Spleen (tissue), 11 donors: ENCODE data around the gene EDIL3. TPM values are rescaled to one million over a fixed set of nuclear protein-coding genes. Genes with fewer than 3 reads are reported as not detected.

ENCODE experiments used
- DNase-seq: peaks from one replicate; pipeline ENCODE4 v3.0.0-alpha.2; 2020
- H3K27ac ChIP-seq, 8 donors: fragments of 200-600 bp; sonication (generic) in 7 of 8; 1 replicate in 4 of 8; 2 replicates in 4 of 8; pipeline versions ENCODE4 v1.5.0 to v1.8.0; 2016 to 2021; ENCODE audit warnings: inconsistent platforms in 4 of 8, mild to moderate bottlenecking in 4 of 8, moderate library complexity in 1 of 8
- H3K27me3 ChIP-seq, 7 donors: fragments of 200-600 bp; sonication (generic) in 6 of 7; replicated peaks in 1 of 7; 1 replicate in 4 of 7; 2 replicates in 3 of 7; pipeline versions ENCODE4 v1.5.0 to v1.8.0; 2016 to 2021; ENCODE audit warnings: inconsistent platforms in 3 of 7, mild to moderate bottlenecking in 1 of 7
- H3K36me3 ChIP-seq, 6 donors: fragments of 200-600 bp; sonication (generic) in 5 of 6; 1 replicate in 4 of 6; 2 replicates in 2 of 6; pipeline versions ENCODE4 v1.5.0 to v1.8.0; 2016 to 2021; ENCODE audit warnings: inconsistent platforms in 2 of 6
- H3K4me1 ChIP-seq, 6 donors: fragments of 200-600 bp; sonication (generic) in 5 of 6; 1 replicate in 3 of 6; 2 replicates in 3 of 6; pipeline versions ENCODE4 v1.5.0 to v1.8.0; 2016 to 2021; ENCODE audit warnings: inconsistent platforms in 3 of 6
- H3K4me3 ChIP-seq, 8 donors: fragments of 200-600 bp; sonication (generic) in 7 of 8; 1 replicate in 4 of 8; 2 replicates in 4 of 8; pipeline versions ENCODE4 v1.5.0 to v1.8.0; 2016 to 2021; ENCODE audit warnings: inconsistent platforms in 4 of 8, mild to moderate bottlenecking in 4 of 8, moderate library complexity in 2 of 8
- H3K9me3 ChIP-seq, 8 donors: fragments of 200-600 bp; sonication (generic) in 7 of 8; 1 replicate in 4 of 8; 2 replicates in 4 of 8; pipeline versions ENCODE4 v1.5.0 to v1.8.0; 2016 to 2021; ENCODE audit warnings: inconsistent platforms in 4 of 8
- CTCF ChIP-seq, 11 experiments: fragments of 200-600 bp in 7 of 11; fragments of 450-650 bp in 4 of 11; sonication (generic) in 4 of 11; IDR thresholded peaks in 8 of 11; conservative IDR thresholded peaks in 3 of 11; 1 replicate in 7 of 11; 2 replicates in 4 of 11; pipeline versions ENCODE4 v1.4.0 to v1.8.0; 2016 to 2021; ENCODE audit warnings: antibody characterized with exemption in 11 of 11, inconsistent platforms in 4 of 11, mild to moderate bottlenecking in 1 of 11
- POLR2A ChIP-seq, 3 donors: fragments of 450-650 bp; IDR thresholded peaks; one replicate each; pipeline ENCODE4 v1.5.1; 2017; ENCODE audit warnings: antibody characterized with exemption in 3 of 3, mild to moderate bottlenecking in 1 of 3
- POLR2AphosphoS5 ChIP-seq, 3 donors: sonication (generic); formaldehyde crosslinking; IDR thresholded peaks; one replicate each; pipeline ENCODE4 v1.5.1; 2017; ENCODE audit warnings: antibody characterized with exemption in 3 of 3
- WGBS, 5 donors: extraction: QIAGEN DNeasy Blood & Tissue Kit in 3 of 5; methylation state at CpG; one replicate each; pipeline versions ENCODE4 v1.1.5 to v1.1.7; 2013 to 2018; 5-methylcytosine and 5-hydroxymethylcytosine counted together
- intact Hi-C: fragments of 100-400 bp; cut with DNase I; formaldehyde crosslinking; loops from one replicate; pipeline ENCODE4 v1.15.0; 2023; ENCODE audit warnings: low total_unique reads
- polyA plus RNA-seq, 3 donors: library from polyadenylated mRNA; stranded (reverse); fragments of 200-250 nt; gene quantifications; one replicate each; pipeline ENCODE4 v1.2.1, GENCODE V29; 2013
- total RNA-seq, 7 donors: library from RNA; depleted of rRNA in 3 of 7; stranded (reverse); fragments of >200 nt in 3 of 7; fragmentation: NEBNext Ultra II Directional in 4 of 7; extraction: Animal tissue kit (Norgen Biotek cat#: 25700) in 4 of 7; gene quantifications; one replicate each; pipeline versions ENCODE4 v1.1.0 to v1.2.1, GENCODE V29; 2016 to 2021
- donor health status: healthy with polysubstance abuse.
- donor health status: DM: no; HTN: no; CAD: no; lungs with moderate emphysema.
- donor health status: DM: no; HTN: no; CAD: no.
- donor health status: Bipolar disorder and iron deficiency.
- donor health status: healthy.
- donor health status: DM: no; HTN: no; CAD: no.
- donor health status: DM: yes; HTN: yes; CAD: no.

EDIL3 gene
- total and polyA plus RNA-seq, 10 donors, result 0.61 to 2.9 (median 2.1) TPM

GRCh38 chr5:83947763-83948162 is 436.9 kb downstream of the EDIL3 start:
- H3K27me3 ChIP-seq, result no peaks in the 10 kb centered on the region
- no peak for TF ChIP-seq POLR2AphosphoS5 (IDR thresholded peaks at IDR 0.05)
- TF ChIP-seq POLR2A (IDR thresholded peaks at IDR 0.05), result no peak
- no peak for TF ChIP-seq CTCF (IDR thresholded peaks at IDR 0.05 in 8 of 11, conservative IDR thresholded peaks at IDR 0.05 in 3 of 11)
- no peaks in the 10 kb centered on the region for H3K4me1 ChIP-seq
- H3K27ac ChIP-seq, result no peak overlapping the region
- no peak for DNase-seq
- intact Hi-C loops, result no loop called here
- no peaks in the 10 kb centered on the region for H3K36me3 ChIP-seq
- no peaks in the 10 kb centered on the region for H3K9me3 ChIP-seq
- H3K4me3 ChIP-seq, result no peak overlapping the region
- 90 to 99% (median 92%) methylated on average over 3 of the region's 3 CpGs for WGBS, 5 donors

GRCh38 chr5:83946516-83946915 is 438.2 kb downstream of the EDIL3 start:
- Histone ChIP-seq H3K4me3 (no peak overlapping the region), H3K27me3 (no peaks in the 10 kb centered on the region), H3K27ac (no peak overlapping the region), H3K4me1 (no peaks in the 10 kb centered on the region), H3K9me3 (no peaks in the 10 kb centered on the region), H3K36me3 (no peaks in the 10 kb centered on the region)
- 77 to 89% (median 80%) methylated on average over 6 of the region's 6 CpGs for WGBS, 5 donors
- no peak for DNase-seq
- no peak for TF ChIP-seq POLR2A (IDR thresholded peaks at IDR 0.05)
- intact Hi-C loops, result no loop called here

GRCh38 chr5:83942155-83942554 is 442.5 kb downstream of the EDIL3 start:
- TF ChIP-seq POLR2A (IDR thresholded peaks at IDR 0.05), result no peak
- no peak for TF ChIP-seq POLR2AphosphoS5 (IDR thresholded peaks at IDR 0.05)
- no peak for TF ChIP-seq CTCF (IDR thresholded peaks at IDR 0.05 in 8 of 11, conservative IDR thresholded peaks at IDR 0.05 in 3 of 11)
- no peaks in the 10 kb centered on the region for H3K27me3 ChIP-seq
- intact Hi-C loops, result no loop called here
- H3K27ac ChIP-seq, result no peak overlapping the region
- no peak for DNase-seq
- 75 to 91% (median 91%) methylated on average over 1 of the region's 1 CpG for whole genome bisulfite sequencing, 5 donors
- H3K4me3 ChIP-seq, result no peak overlapping the region
- H3K9me3 ChIP-seq, result no peaks in the 10 kb centered on the region
- no peaks in the 10 kb centered on the region for H3K36me3 ChIP-seq
- H3K4me1 ChIP-seq, result no peaks in the 10 kb centered on the region

- no peaks in the 10 kb centered on the region for H3K36me3 ChIP-seq
- 33 to 72% (median 53%) methylated on average over 1 of the region's 1 CpG for WGBS, 5 donors
These were observed 446.8 kb downstream of the EDIL3 start for GRCh38 chr5:83937837-83938236.

More at GRCh38 chr5:83937837-83938236, 446.8 kb downstream of the EDIL3 start:
- no peak for DNase-seq
- TF ChIP-seq POLR2AphosphoS5 (IDR thresholded peaks at IDR 0.05) (no peak), POLR2A (IDR thresholded peaks at IDR 0.05) (no peak), CTCF (IDR thresholded peaks at IDR 0.05 in 8 of 11, conservative IDR thresholded peaks at IDR 0.05 in 3 of 11) (no peak)
- intact Hi-C loops, result no loop called here
- Histone ChIP-seq H3K4me1 (no peaks in the 10 kb centered on the region), H3K27me3 (no peaks in the 10 kb centered on the region), H3K27ac (no peak overlapping the region), H3K4me3 (no peak overlapping the region), H3K9me3 (peaks cover 0 to 4% (median 0%) of the 10 kb centered on the region in 8 donors)
